Fibroblast of villous mesenchyme (primary cell): ENCODE measurements around the gene SNX20. TPM values are rescaled to one million over a fixed set of nuclear protein-coding genes. Genes with fewer than 3 reads are reported as not detected.

Experiments used
- DNase-seq: peaks from one replicate; pipeline ENCODE4 v3.0.0-alpha.2; 2010; ENCODE audit warnings: low read depth
- H3K4me3 ChIP-seq: 2 replicates; pipeline ENCODE4 v1.5.1; 2011; ENCODE audit warnings: low read depth, mild to moderate bottlenecking, low read length
- total RNA-seq: library from RNA; depleted of rRNA; stranded (reverse); fragments of >200 nt; gene quantifications from 2 replicates; pipeline ENCODE4 v1.2.3, GENCODE V29; 2012
- TF ChIP-seq, protein P1 (sequence below): IDR thresholded peaks from 2 replicates; pipeline ENCODE4 v1.5.1; 2012; ENCODE audit warnings: low read depth, mild to moderate bottlenecking, low read length; ENCODE audit not compliant: insufficient read depth

SNX20 gene
- total RNA-seq, 1 donor = not detected

DNA sequence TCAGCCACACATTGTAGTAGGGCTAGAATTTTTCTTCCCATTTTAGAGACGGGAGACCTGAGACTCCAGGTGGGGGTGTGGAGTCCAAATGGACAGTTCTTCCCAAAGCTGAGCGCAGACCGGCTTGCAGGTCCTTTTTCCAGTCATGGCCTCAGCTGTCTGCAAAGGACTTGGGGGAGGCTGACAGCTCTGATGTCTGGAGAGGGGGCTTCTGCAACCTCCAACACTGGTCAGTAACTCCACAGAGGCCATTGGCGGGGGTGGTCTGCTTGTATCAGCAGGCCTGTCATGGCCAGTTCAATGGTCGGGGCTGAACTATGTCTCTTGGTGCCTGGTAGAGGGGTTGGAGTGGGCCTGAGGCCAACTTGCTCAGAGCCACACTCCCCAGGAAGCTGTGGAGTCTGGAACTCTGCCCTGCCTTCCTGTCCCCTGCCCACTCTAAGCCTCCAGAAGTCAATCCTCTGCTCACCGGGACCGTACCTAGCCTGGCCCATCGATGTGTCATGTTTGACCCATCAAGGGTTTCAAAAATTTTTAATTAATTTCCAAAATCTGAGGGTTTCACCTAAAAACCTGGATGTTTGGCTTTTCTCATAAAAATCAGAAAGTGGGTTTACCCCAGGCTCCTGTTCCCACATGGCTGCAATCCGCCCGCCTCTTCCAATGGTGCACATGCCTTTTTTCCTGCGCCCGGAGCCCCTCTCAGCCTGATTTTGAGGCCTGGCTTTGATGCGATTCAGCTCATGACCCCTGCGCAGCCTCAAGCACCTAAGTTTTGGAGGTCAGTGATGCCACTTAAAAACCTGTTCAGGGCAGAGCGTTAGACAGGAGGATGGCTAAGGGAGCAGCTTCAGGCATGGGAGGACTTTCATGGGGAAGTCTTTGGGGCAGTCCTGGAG, 39.9 kb downstream of the SNX20 start:
- TF ChIP-seq, protein P1, sequence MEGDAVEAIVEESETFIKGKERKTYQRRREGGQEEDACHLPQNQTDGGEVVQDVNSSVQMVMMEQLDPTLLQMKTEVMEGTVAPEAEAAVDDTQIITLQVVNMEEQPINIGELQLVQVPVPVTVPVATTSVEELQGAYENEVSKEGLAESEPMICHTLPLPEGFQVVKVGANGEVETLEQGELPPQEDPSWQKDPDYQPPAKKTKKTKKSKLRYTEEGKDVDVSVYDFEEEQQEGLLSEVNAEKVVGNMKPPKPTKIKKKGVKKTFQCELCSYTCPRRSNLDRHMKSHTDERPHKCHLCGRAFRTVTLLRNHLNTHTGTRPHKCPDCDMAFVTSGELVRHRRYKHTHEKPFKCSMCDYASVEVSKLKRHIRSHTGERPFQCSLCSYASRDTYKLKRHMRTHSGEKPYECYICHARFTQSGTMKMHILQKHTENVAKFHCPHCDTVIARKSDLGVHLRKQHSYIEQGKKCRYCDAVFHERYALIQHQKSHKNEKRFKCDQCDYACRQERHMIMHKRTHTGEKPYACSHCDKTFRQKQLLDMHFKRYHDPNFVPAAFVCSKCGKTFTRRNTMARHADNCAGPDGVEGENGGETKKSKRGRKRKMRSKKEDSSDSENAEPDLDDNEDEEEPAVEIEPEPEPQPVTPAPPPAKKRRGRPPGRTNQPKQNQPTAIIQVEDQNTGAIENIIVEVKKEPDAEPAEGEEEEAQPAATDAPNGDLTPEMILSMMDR = no peak
- DNase-seq = no peak
- no peak overlapping the region for H3K4me3 ChIP-seq

DNA sequence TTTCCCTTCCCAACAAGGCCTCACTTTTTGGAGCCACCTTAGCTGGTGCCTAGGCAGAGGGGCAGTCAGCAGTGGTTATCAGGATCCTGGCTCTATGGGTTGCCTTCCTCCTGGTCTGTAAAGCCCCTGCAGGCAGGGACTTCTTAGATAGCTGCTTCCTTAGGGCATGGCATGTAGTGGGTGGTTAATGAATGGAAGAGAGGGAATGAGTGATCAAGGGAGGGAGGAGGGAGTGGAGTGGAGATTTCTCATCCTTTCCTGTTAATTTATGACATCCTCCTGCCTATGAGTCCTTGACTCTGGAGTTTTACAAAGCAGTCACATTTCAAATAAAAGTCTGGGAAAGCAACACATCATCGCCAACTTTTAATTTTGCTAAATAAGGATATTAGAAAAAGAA, 40.7 kb downstream of the SNX20 start:
- no peak for DNase-seq
- H3K4me3 ChIP-seq = no peak overlapping the region
- TF ChIP-seq, protein P1 = no peak

DNA sequence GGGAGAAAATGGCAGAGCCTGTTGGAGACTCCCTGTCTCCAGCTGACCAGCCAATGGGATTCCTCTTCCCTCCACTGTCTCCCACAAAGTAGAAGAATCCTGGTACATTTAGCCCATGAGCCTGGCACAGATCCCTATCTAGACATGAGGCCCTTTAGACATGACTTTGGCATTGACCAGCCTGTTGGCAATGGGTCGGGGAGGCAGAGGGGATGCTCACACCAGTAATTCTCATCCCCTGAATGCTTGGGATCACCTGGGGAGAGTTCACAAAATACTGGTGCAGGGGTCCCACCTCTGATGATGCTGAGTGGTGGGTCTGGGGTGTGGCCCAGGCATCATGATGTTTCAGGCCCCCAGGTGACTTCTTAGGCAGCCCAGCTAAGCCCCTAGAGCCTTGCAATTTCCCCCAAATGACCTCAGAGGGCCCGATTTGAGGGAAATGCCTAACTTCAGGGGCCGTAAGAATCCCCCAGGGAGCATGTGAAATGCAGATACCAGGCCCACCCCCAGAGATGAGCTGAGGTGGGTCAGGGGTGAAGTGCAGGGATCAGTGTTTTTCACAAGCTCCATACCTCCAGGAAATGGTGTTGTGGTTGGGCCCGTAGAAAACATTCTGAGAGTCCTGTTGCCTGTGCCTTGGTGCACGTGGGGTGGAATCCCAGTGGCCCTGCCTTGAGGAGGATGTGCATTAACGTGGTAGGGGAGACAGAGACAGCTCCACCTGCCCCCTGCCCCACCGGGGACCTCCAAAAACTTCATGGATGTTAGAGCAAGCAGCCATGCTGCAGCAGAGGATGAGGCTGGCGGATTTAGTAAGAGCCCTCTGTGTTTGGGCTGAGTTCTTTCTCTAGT, 42.1 kb downstream of the SNX20 start:
- TF ChIP-seq, protein P1 = no peak
- no peak overlapping the region for H3K4me3 ChIP-seq
- DNase-seq = no peak

DNA sequence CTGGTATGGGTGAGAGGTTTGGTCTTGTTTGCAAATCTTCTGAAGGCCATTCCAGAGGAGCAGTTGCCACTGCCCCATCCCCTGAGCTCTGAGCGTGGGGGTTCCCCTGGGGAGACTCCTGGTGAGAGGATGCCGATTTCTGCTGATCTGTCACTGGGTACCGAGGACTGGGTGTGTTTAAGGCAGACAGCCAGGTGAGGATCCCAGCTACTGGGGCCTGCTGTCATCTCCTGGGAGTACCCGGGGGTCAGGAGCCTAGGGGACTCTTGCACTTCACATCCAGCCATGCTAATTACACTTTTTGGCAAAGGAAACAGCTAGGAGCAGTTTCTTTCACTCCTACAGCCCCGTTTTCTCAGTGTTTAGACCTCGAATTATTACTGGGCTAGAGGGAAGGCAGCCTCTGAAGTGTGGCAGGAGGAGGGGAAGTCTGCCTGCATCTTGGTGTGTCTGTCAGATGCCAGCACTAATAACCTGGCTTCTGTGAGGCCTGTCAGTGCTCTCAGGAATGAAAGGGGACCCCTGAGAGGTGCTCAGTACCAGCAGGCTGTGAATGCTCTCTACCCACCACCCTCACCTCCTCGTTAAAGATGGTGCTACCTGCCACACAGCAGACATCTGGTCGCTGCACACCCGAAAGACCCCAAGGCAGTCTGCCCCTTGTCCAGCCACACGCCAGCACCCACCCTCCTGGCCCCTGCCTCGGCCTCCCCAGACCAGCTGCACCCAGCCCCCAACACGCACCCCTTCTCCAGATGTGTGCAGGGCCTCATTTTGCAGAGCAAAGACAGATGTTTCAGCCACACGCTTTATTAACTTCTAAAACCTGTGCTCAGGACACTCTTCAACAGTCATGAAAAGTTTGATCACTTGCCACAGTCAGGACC, 43.2 kb downstream of the SNX20 start:
- no peak for DNase-seq
- TF ChIP-seq, protein P1 = no peak
- H3K4me3 ChIP-seq = no peak overlapping the region

DNA sequence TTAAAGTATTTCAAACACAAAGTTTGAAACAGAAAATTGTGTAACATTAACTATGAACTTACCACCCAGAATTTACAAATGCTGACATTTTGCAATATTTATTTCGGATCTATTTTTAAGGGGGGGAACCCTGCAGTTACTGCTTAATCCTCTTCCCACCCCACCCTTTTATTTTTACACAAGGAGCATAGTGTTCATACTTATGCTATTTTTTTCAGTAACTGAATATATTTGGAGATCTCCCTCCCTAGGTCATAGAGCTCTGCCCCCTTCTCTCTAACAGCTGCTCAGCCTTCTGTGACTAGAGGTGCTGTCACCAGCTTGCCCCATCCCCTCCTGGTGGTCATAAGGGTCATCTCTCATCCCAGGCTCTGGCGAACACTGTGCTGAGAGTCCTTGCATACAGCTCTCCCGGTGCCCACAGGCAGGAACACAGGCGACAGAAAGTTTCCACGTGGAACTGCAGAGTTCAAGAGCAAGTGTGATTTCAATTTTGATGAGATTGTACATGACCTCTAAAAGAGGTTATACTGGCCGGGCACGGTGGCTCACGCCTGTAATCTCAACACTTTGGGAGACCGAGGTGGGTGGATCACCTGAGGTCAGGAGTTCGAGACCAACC, 44.2 kb downstream of the SNX20 start:
- TF ChIP-seq, protein P1 = no peak
- no peak for DNase-seq
- H3K4me3 ChIP-seq = no peak overlapping the region
